Stimulated activated CD4-positive, alpha-beta T cell treated with anti-CD3 and anti-CD28 coated beads, TNF-alpha, amount 100 ng/mL, for 4 hours (primary cell): ENCODE measurements around the gene STK32A.

ENCODE experiments used
- DNase-seq, 3 experiments: peaks; one replicate each; pipeline ENCODE4 v3.0.0-alpha.2; 2020; ENCODE audit warnings: low read depth in 3 of 3

The STK32A gene

DNA sequence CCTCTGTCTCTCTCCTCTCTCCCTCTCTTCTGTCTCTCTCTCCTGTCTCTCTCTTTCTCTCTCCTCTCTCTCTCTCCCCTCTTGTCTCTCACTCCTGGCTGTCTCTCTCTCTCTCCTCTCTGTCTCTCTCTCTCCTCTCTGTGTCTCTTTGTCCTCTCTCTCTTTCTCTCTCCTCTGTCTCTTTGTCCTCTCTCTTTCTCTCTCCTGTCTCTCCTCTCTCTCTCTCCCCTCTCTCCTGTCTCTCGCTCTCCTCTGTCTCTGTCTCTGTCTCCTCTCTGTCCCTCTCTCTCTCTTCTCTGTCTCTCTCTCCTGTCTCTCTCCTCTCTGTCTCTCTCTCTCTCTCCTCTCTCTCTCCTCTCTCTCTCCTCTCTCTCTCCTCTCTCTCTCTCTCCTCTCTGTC, 25.0 kb downstream of the STK32A start:
- no peak for DNase-seq

DNA sequence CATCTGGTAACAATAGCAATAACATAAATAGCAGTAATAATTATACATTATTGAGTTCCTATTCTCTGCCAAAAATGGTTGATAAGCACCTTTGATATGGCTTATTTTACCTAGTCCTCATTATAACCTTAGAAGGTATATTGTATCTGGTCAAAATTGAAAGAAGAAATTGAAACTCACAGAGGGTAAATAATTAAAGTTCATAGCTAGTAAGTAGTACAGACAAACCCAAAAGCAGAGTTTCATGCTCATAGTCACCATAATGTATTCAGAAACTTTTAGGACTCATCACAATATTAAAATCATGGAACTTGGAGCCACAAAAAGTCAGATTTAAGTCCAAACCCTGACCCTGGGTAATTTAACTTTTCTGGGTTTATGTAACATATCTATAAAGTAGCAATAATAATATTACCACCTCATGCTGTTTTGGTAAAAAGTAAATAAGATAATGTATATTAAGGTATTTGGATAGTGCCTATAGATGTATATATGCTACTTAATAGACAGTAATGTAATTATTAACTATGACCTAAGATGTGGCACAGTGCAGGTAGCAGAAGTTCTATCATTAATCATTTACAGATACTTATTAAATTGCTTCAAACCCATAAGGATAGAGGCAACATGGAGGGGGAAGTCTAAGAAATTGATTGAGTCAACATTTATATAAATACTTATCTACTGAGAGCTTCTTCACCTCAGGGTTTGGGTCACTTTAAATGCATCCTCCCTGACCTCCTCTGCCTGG, 32.4 kb downstream of the STK32A start:
- no peak for DNase-seq

DNA sequence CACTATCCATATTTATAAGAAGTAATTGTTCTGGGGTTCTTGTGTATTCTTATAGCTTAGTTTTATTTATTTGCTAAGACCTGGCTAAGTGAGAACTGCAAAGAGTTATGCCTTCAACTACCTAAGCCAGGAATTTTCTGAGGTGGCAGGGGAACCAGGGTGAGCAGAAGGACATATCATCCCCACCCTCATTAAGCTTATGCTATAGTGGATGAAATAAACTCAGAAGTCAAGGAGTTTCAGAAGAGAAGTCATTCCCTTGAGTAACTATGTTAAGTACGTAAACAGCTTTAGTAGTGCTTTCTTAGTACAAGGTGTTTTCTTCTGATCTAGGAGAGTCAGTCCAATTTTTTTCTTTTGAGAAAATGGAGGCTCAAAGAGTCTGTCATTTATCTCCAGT, 41.7 kb downstream of the STK32A start:
- no peak for DNase-seq

DNA sequence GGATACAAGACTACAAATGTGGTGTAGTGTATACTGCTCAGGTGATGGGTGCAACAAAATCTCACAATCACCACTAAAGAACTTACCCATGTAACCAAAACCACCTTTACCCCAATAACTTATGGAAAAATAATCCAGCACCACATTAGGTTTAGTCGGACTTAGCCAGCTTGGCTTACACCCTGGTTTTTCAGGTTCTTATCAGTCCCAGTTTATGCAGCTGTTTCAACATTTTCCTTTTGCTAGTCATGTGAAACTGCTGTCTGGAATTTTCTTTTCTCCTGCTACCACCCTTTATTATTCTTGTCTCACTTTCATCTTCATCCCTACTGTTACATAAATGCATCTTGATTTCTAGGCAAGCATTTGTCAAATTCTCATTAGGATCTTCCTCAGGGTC, 51.5 kb downstream of the STK32A start:
- DNase-seq, result no peak

DNA sequence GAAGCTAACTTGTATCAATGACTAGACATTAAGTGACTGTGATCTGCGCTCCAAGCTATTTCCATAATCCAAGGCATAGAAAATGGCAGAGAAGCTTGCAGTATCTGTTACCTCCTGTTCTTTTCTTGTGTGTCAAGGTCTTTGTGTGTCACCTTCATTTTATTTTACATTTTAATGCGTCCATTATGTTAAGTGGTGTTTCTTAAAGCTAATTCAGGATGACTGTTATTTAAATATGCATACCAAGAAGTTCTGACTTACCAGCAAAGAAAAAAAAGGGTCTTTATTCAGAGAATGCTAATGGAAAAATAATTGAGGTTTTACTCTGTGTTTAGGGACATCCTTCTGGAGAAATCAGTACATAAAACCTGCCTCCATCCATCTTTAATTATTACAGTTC, 52.3 kb downstream of the STK32A start:
- DNase-seq, result no peak

DNA sequence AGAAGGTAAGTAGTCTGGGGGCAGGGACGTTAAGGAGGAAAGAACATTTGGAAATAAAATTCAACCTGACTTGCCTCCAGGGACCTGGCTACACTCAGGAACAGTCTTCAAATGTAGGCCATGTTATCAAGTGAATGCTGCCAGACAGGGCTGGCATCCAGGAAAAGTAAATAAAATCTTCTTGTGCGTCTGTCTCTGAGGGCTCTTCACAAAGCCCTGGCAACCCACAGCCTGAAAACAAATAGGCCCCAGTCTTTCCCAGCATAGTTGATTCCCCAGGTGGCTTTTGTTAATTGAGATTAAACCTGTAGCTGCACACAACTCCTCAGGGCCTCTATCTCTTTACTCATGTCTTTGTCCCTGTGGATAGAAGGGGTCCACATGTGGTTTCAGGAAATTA, 55.4 kb downstream of the STK32A start:
- DNase-seq, result no peak

DNA sequence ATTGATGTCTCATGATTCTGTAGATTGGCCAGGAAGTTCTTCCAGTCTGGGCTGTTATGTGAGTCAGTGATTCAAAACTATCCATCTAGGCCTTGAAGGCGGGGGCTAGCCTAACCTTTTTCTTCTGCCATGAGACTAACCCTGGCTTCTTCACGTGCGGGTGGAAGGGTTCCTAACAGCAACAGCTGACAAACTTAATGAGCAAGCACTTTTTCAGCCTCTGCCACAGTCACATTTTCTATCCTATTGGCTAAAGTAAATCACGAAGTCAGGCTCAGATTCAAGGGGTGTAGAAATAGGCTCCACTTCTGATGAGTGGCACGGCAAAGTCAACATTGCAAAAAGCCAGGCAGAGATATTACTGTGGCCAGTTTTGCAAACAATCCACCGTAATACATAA, 68.4 kb downstream of the STK32A start:
- no peak for DNase-seq

DNA sequence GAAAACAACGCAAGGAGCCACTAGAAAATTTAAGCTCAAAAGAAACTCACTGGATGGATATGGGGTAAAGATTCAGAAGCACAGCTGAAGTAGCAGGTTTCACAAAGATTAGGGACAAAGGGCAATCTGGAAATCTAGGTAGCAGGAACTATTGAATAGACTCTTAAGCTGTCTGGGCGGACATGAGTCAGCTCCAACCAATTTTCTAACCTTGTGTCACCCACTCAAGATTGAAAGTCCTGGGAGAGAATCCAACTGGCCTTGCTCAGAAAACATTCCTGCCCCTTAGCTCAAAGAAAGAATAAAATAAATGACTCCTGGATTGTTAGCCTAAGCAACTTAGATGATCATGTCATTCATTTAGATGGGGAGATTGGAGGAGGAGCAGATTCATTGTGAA, 69.2 kb downstream of the STK32A start:
- no peak for DNase-seq

DNA sequence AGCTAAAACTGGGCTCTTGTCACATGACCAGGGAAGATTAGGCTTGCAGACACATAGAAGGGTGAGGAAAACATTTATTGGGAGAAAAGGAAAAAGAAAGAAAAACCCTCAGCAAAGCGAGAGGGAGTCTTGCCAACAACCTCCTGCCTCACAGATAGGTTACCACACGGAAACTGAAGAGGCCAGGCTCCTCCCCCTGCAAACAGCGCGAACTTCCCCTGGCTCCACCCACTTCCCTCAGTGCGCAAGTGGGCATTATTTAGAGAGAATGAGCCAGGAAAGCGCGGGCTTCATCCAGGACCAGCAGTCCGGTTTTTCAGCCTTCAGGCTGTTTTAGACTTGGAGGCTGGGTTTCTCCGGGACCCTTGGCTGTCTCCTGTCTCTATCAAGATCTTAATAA, 70.3 kb downstream of the STK32A start:
- no peak for DNase-seq

DNA sequence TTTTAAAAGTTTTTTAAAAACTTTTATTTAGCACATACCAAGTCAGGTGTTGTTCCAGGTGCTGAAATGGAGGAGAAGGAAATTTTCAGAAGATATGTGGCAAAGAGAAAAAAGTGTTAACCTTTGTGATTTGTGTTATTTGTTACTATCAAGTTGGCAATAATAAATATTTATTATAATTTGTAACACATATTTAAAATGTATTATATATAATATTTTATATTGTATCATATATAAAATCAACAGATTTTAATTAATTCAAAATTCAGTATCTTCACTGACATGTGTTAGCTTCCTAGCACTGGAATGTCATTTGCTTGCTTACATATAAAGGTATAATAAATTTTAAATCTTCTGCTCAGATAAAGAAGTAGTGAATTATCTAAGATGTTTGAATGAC, 71.5 kb downstream of the STK32A start:
- DNase-seq, result no peak

DNA sequence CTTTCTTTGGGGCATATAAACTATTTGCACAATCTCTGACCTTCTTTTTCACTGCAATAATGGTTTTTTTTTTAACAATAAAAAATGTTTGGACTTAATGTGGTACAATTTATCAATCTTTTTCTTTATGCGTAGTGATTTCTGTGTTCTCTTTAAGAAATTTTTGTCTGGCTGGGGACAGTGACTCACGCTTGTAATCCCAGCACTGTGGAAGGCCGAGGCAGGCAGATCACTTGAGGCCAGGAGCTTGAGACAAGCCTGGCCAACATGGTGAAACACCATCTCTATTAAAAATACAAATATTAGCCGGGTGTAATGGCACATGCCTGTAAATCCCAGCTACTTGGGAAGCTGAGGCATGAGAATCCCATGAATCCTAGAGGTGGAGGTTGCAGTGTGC, 72.3 kb downstream of the STK32A start:
- DNase-seq, result no peak

DNA sequence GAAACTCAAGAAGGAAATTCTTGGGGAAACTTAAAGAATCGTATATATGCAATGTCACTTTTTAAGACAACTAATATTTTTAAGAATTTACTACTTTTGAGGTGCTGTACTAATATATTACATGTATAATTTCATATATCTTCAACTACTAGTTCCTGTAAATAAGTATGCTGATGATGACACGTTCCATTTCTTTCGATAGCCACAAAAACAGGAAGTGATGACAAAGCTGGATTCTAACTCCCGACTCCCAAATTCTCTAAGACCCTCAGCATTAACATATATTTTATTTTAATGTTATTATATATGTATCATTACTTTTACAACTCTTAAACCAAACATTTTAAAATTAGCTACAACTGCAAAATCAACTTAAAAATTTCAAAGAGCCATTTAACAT, 74.8 kb downstream of the STK32A start:
- no peak for DNase-seq

DNA sequence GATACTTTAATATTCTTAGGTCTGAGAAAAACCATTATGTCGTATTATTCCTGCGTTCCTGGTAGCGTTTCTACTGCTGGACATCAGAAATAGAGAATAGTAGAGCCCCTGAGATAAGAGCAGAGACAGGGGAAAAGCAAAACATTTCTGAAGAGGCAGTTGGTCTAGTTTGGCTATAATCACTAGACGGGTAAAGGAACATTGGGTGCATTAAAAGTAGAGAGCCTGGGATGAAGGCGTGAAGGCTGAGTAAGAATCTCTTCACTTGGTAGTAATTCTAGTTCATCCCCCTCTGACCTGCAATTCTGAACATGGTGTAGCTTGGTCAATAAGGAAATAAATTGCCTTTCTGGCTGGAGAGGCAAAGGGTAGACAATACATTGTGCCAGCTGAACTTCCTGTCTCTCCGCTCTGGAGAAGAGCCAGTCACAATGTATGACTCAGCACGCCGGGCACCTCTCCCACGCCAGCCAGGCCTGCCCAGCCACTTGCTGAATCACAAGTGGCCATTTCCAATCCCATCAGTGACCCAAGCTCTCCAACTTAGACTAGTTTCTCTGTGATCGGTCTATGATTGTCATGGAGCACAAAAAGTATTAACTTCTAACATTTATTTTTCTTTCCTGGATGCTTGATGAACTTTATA, 75.4 kb downstream of the STK32A start:
- DNase-seq, result no peak

DNA sequence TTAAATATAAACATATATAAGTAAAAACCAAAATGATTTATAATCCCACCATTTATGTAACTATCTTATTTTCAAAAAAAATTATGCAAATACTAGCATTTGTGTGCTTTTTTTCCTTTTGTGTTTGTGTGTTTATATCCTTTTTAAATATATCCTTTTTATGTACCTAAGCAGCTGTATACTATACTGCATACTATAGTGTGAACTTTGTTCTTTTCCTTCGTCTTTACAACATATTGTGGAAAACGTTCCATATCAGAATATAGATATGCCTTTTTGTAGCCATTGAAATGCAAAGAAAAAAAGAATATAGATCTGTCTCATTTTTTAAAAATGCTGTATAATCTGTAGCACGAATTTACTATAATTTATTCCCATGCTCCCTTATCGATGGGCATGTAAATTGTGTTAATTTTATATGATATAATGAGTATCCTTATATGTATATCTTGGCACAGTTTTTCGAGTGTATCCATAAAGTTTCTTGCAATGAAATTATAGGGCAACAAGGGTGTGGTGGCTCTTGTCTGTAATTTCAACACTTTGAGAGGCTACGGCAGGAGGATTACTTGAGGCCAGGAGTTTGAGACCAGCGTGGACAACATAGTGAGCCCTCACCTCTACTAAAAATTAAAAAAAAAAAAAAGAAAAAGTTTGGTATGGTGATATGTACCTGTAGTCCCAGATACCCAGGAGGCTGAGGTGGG, 83.3 kb downstream of the STK32A start:
- DNase-seq, result no peak

DNA sequence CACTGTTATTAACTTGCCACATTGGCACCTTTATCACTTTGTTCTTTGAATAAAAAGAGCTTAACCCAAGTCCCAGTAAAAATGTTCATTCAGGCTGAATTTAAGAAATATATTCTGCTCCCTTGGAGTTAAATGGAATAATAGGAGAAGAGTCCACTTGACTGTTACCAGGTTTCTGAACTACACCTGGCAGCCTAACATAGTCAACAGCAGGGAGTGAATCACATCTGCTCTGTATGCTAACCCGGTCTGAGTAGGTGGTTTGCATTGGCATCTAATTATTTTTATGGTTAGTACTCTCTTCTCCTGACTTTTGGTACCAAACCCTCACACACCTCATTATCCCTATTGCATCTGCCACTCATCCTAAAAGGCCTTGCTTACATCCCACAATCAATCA, 86.7 kb downstream of the STK32A start:
- no peak for DNase-seq

DNA sequence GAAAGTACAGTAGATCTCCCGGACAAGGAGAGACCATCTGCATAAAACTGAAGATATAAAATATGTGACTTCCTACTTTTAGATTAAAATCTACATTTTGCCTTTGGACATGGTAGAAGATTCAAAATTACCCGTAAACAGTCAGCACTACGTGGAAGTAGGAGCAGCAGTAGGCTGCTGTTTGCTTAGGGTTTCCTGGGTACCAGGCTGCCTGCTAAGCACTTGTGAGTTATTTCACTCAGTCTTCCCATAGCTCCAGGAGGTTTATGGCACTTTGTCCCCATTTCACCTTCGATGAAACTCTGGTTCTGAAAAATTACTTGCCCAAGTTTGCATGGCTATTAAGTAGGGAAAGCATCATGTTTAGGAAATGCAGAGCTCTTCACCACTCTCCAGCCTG, 92.6 kb downstream of the STK32A start:
- no peak for DNase-seq

DNA sequence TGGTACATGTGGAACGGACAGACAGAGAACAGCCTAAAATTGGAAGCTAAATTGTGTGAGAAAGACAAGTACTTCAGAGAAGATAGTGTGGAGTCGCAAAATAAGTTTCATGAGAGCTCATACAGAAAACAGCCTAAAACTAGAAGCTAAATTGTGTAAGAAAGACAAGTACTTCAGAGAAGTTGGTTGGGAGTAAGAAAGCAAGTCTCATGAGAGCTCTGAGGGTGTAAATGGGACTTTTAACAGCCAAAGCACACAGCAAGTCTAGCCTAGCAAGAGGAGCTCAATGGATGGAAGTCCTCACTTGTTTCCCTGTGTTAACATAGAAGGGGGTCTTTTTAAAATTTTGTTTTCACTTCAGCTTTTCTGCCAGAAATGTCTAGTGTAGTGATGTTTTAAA, 93.1 kb downstream of the STK32A start:
- DNase-seq, result no peak

DNA sequence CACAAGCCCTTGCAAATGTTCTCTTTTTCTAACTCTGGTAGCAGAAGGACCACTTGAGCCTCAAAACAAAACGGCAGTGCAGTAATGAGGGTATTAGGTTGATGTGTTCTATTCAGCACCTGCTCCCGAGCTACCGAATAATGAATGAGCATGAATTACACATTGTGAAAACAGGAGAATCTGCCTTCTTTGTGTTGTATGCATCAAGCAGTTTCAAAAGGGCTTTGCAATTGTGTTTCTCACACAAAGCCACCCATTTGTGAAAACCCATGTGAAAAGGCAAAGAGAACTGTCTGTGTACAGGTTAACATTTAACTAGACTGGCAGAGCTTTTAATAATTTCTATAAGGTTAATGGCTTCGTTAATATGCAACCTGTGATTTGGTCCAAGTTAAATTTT, 97.8 kb downstream of the STK32A start:
- DNase-seq, result no peak

DNA sequence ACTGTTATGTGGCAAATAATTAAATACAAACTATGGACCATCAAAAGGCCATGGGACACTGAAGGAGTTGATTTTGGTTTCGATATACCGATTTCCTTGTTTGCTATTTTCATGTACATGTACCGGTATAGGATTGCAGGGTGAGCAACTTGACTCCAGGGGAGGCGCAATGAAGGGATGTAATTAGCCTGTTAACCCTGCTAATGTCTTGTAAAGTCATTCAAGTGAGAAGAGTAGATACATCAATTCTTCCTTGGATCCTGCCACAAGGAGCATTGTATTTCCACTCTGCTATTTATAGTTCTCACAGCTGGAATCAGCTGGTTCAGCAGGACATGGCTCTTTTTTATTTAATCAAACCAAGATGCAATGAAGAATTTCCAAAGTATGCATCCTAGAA, 102.0 kb downstream of the STK32A start:
- no peak for DNase-seq

DNA sequence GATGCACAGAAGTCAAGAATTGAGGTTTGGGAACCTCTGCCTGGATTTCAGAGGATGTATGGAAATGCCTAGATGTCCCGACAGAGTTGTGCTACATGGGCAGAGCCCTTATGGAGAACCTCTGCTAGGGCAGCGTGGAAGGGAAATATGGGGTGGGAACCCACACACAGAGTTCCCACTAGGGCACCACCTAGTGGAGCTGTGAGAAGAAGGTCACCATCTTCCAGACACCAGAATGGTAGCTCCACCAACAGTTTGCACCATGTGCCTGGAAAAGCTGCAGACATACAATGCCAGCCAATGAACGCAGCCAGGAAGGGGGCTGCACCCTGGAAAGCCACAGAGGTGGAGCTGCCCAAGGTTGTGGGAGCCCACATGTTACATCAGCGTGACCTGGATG, 104.5 kb downstream of the STK32A start:
- no peak for DNase-seq

DNA sequence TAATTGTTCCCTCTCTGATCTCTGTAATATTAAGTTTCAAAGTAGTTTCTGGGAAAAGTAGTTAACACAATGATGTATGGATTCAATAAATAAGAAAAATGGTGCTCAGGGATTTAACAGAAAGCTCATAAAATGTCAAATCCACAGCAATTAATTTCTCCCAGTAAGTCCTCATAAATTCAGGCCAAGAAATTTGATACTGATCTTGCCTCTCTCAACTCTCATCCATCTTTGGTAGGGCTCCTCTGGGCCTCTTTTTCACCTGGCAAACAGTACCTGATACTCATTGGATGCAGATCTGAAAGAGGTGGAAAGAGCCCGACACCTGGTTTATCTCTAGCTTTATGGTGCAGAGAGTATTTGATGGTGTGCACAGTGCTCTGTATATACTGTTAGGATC, 106.1 kb downstream of the STK32A start:
- DNase-seq, result no peak

DNA sequence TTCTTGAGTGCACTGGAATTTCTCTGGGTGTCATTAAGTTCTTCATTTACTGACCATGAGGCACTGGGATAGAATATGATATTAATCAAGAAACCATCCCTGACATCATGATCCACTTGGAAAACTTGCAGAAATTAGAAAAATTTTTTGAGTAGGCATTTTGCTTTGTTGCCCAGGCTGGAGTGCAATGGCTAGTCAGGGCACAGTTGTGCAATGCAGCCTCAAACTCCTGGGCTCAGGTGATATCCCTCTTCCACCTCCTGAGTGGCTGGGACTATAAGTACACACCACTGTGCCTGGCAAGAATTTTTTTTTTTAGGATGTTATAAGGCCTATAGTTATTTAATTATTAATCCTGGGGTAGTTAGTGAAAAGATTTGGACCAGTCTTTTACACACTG, 106.5 kb downstream of the STK32A start:
- no peak for DNase-seq

DNA sequence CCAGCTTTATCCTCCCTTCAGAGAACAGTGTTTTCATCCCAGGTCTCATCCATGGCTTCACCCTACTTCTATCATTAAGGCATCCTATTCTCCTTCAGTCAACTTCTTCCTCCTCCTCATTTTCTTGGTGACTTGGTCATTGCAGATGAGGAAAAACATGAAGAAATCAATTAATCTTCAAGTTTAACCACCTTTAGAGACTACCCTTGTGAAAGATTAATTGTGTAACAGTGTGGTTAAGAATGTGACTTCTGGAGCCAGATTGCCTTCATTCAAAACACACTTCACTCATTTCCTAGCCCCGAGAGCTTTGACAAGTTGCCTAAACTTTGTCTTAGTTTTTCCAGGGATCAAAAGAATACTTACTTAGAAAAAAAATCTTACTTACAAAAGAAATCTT, 110.0 kb downstream of the STK32A start:
- DNase-seq, result no peak
